Amygdala (tissue), 56 donors: ENCODE measurements around the gene GSTM4.
A peak's percentile ranks its signal among the peaks of the same experiment; 100 is the strongest.

Experiments
- DNase-seq, 56 donors: peaks; one replicate each; lab custom pipeline; 2025; lab: John Stamatoyannopoulos, UW

Gene GSTM4

GRCh38 chr1:109655615-109656519 is at the start of gene GSTM4:
Gene GSTM4, plus strand, starts transcription at chr1:109656099. Its CDS starts 291 bp downstream, at chr1:109656390.
- peak in 51 of 56 donors; percentile 19 to 85 (median 63) for DNase-seq

- DNase-seq: no peak
Observed at GRCh38 chr1:109609881-109610280, 46.0 kb upstream of the GSTM4 start.

- DNase-seq: no peak
Observed at GRCh38 chr1:109610609-109611307, 45.1 kb upstream of the GSTM4 start.

GRCh38 chr1:109611308-109611990 is 44.5 kb upstream of the GSTM4 start:
- DNase-seq: no peak

GRCh38 chr1:109613361-109614147 is 42.3 kb upstream of the GSTM4 start:
- DNase-seq: no peak

- DNase-seq: peak in 3 of 56 donors; percentile 41 to 43 (median 42)
Observed at GRCh38 chr1:109615879-109616278, 40.0 kb upstream of the GSTM4 start.

- no peak for DNase-seq
Observed at GRCh38 chr1:109616391-109616790, 39.5 kb upstream of the GSTM4 start.

- no peak for DNase-seq
Observed at GRCh38 chr1:109617291-109617801, 38.6 kb upstream of the GSTM4 start.

GRCh38 chr1:109618661-109619575 is 37.0 kb upstream of the GSTM4 start:
- DNase-seq: no peak

- peak in 19 of 56 donors; percentile 32 to 84 (median 38) for DNase-seq
Observed at GRCh38 chr1:109619576-109620400, 36.1 kb upstream of the GSTM4 start, which contains the start of the genes AMPD2 and GNAT2. Gene AMPD2, plus strand, starts transcription at chr1:109619837. Its CDS starts 1,339 bp downstream, at chr1:109621176. Gene GNAT2, minus strand, starts transcription at chr1:109619616. Its CDS starts 6,746 bp downstream, at chr1:109612870.

GRCh38 chr1:109620401-109620791 is 35.5 kb upstream of the GSTM4 start:
- peak in 9 of 56 donors; percentile 45 to 75 (median 62) for DNase-seq

- peak in 53 of 56 donors; percentile 44 to 92 (median 81) for DNase-seq
Observed at GRCh38 chr1:109620841-109621286, 35.0 kb upstream of the GSTM4 start.

GRCh38 chr1:109621379-109622136 is 34.3 kb upstream of the GSTM4 start:
- peak in 4 of 56 donors; percentile 42 to 65 (median 54) for DNase-seq

GRCh38 chr1:109622137-109622892 is 33.6 kb upstream of the GSTM4 start:
- DNase-seq: no peak

GRCh38 chr1:109622895-109623294 is 33.0 kb upstream of the GSTM4 start:
- no peak for DNase-seq

- DNase-seq: peak in 20 of 56 donors; percentile 24 to 71 (median 45)
Observed at GRCh38 chr1:109623601-109624161, 32.2 kb upstream of the GSTM4 start.
